Measurements from ENCODE around the gene GABRE. TPM values are rescaled to one million over a fixed set of nuclear protein-coding genes. Genes with fewer than 3 reads are reported as not detected.

Gene GABRE
- total and polyA plus RNA-seq, 2 donors (not counting 3 experiments of a cell fraction or from before 2014, with no cell fraction given), result 6.1 to 33.4 TPM

DNA sequence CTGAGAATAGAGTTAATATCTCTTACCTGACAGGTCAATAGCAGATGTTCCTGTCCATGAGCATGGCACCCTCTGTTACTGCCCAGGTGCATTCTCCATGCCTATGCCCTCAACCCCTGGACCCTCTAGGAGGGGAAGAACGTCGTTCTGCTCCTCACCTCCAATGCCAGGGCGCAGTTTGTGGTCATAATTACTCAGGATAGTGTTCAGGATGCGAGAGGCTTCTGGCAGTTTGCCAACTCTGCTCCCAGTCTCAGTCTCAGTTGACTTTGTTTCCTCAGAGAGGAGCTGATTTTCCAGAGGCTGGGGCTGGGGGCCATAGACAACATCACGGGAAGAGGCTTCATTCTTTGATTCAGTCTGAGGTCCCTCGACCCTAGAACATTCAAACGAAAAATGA, 4.4 kb downstream of the GABRE start:
- Histone ChIP-seq H3K9ac (replicated peaks; ENCODE audit: extremely low read depth, insufficient read depth, low read length) (no peak overlapping the region), H4K20me1 (replicated peaks; ENCODE audit: control insufficient read depth, extremely low read depth, insufficient read depth, low read length) (no peaks in the 10 kb centered on the region), H3K27ac (ENCODE audit: insufficient read depth, low read depth, low read length) (no peak overlapping the region), H3K9me3 (replicated peaks; ENCODE audit: control insufficient read depth, insufficient read depth, low read length) (no peaks in the 10 kb centered on the region), H3K4me2 (ENCODE audit: insufficient read depth, low read length) (no peak overlapping the region), H2AFZ (ENCODE audit: low read depth, low read length) (no peak overlapping the region), H3K4me3 (replicated peaks in 1 of 3; ENCODE audit: insufficient read depth in 1 of 3, low read depth in 1 of 3, low read length in 3 of 3) (no peak overlapping the region), H3K27me3 (ENCODE audit: control insufficient read depth in 2 of 2, insufficient read depth in 2 of 2, low read length in 2 of 2) (no peaks in the 10 kb centered on the region), H3K4me1 (ENCODE audit: control insufficient read depth, extremely low read depth, insufficient read depth, low read length) (peaks cover 19% of the 10 kb centered on the region), H3K36me3 (ENCODE audit: control insufficient read depth in 2 of 2, extremely low read depth in 1 of 2, insufficient read depth in 2 of 2, low read length in 2 of 2) (peaks cover 5 to 9% of the 10 kb centered on the region in 2 experiments), H3K9me1 (replicated peaks; ENCODE audit: control insufficient read depth, extremely low read depth, insufficient read depth, low read length) (no peaks in the 10 kb centered on the region), H3K79me2 (ENCODE audit: control insufficient read depth, insufficient read depth, low read length) (peaks cover 32% of the 10 kb centered on the region)
- dilution Hi-C loops (cut with MboI; ENCODE audit: extremely low pct_ligation_motif_present, low sequenced_read_pairs), result no loop called here
- BruUV-seq (replicated peaks), result no TSS peak
- FAIRE-seq, result no peak
- intact Hi-C loops (cut with micrococcal nuclease), result no loop called here
- TF ChIP-seq MAX (IDR thresholded peaks at IDR 0.05; ENCODE audit: insufficient read depth, insufficient read length), result no peak
- no peak for TF ChIP-seq FOS (IDR thresholded peaks at IDR 0.05; ENCODE audit: borderline replicate concordance, insufficient read depth, low read length)
- TF ChIP-seq MYC (IDR thresholded peaks at IDR 0.05; ENCODE audit: low read depth, low read length), result no peak
- TF ChIP-seq JUN (IDR thresholded peaks at IDR 0.05; ENCODE audit: borderline replicate concordance, insufficient read depth, insufficient read length, low read depth), result no peak
- no peak for TF ChIP-seq GATA2 (IDR thresholded peaks at IDR 0.05; ENCODE audit: insufficient read depth, insufficient read length, low read depth, low read length)
- no peak for TF ChIP-seq POLR2AphosphoS5 (IDR thresholded peaks at IDR 0.05; ENCODE audit: insufficient read depth, low read depth, low read length)
- ChIA-PET CTCF (no interaction called here), POLR2A (no interaction called here)
- no peak for DNase-seq (ENCODE audit: low read depth, low spot score)

DNA sequence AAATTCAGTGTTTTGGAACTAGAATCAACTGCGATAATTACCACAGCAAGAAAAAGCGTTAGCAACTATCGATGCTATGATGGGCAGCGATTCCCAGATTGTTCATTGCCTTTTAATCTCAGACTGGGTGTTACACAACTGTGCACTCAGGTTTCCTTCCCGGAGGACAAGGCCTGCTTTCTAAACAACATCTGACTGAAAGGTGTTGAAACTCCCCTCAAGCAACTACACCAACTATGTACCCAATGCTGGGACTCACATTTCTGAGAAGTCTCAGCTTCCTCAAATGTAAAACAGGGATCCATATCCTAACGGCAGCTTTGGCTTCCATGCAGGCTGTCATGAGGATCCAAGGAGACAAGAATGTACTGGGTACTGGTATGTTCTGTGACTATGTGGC, 8.2 kb downstream of the GABRE start:
- no TSS peak for BruUV-seq (replicated peaks)
- DNase-seq (ENCODE audit: low read depth, low spot score), result no peak
- Histone ChIP-seq H3K27me3 (ENCODE audit: control insufficient read depth in 2 of 2, insufficient read depth in 2 of 2, low read length in 2 of 2) (no peaks in the 10 kb centered on the region), H4K20me1 (replicated peaks; ENCODE audit: control insufficient read depth, extremely low read depth, insufficient read depth, low read length) (no peaks in the 10 kb centered on the region), H3K4me3 (replicated peaks in 1 of 3; ENCODE audit: insufficient read depth in 1 of 3, low read depth in 1 of 3, low read length in 3 of 3) (no peak overlapping the region), H3K4me2 (ENCODE audit: insufficient read depth, low read length) (no peak overlapping the region), H3K4me1 (ENCODE audit: control insufficient read depth, extremely low read depth, insufficient read depth, low read length) (peaks cover 6% of the 10 kb centered on the region), H3K9me3 (replicated peaks; ENCODE audit: control insufficient read depth, insufficient read depth, low read length) (no peaks in the 10 kb centered on the region), H2AFZ (ENCODE audit: low read depth, low read length) (no peak overlapping the region), H3K36me3 (ENCODE audit: control insufficient read depth in 2 of 2, extremely low read depth in 1 of 2, insufficient read depth in 2 of 2, low read length in 2 of 2) (peaks cover 5 to 9% of the 10 kb centered on the region in 2 experiments), H3K27ac (ENCODE audit: insufficient read depth, low read depth, low read length) (no peak overlapping the region), H3K9ac (replicated peaks; ENCODE audit: extremely low read depth, insufficient read depth, low read length) (no peak overlapping the region), H3K9me1 (replicated peaks; ENCODE audit: control insufficient read depth, extremely low read depth, insufficient read depth, low read length) (no peaks in the 10 kb centered on the region), H3K79me2 (ENCODE audit: control insufficient read depth, insufficient read depth, low read length) (peaks cover 5% of the 10 kb centered on the region)
- intact Hi-C loops (cut with micrococcal nuclease), result no loop called here
- CTCF ChIA-PET, result no interaction called here
- no peak for TF ChIP-seq GATA2 (IDR thresholded peaks at IDR 0.05; ENCODE audit: insufficient read depth, insufficient read length, low read depth, low read length)
- TF ChIP-seq FOS (IDR thresholded peaks at IDR 0.05; ENCODE audit: borderline replicate concordance, insufficient read depth, low read length), result no peak
- no peak for TF ChIP-seq MAX (IDR thresholded peaks at IDR 0.05; ENCODE audit: insufficient read depth, insufficient read length)
- TF ChIP-seq CTCF (IDR thresholded peaks at IDR 0.05; ENCODE audit: extremely low read depth in 1 of 2, insufficient read depth in 1 of 2, low read depth in 1 of 2, low read length in 2 of 2), result no peak
- TF ChIP-seq EZH2 (IDR thresholded peaks at IDR 0.05; ENCODE audit: borderline replicate concordance, low read depth, low read length, severe bottlenecking), result no peak
- no peak for TF ChIP-seq POLR2AphosphoS5 (IDR thresholded peaks at IDR 0.05; ENCODE audit: insufficient read depth, low read depth, low read length)
- no peak for TF ChIP-seq MYC (IDR thresholded peaks at IDR 0.05; ENCODE audit: low read depth, low read length)
- dilution Hi-C loops (cut with MboI; ENCODE audit: extremely low pct_ligation_motif_present, low sequenced_read_pairs), result no loop called here
- no peak for FAIRE-seq
- POLR2A ChIA-PET, result no interaction called here
